H1 (cell line): ENCODE data around the gene CYTH1. TPM values are rescaled to one million over a fixed set of nuclear protein-coding genes. Genes with fewer than 3 reads are reported as not detected.

Source experiments
- CTCF ChIA-PET: fragments of 300-600 bp; sonication (Branson Sonifier 250); formaldehyde crosslinking; loops from one replicate; lab custom pipeline; 2021; ENCODE audit not compliant: partially characterized antibody; lab: Charles Lee
- POLR2A ChIA-PET: fragments of 300-600 bp; sonication (Branson Sonifier 250); formaldehyde crosslinking; loops from one replicate; lab custom pipeline; 2021; ENCODE audit warnings: inconsistent platforms; ENCODE audit not compliant: partially characterized antibody; lab: Charles Lee
- DNase-seq, 2 experiments: peaks; one replicate each; pipeline versions ENCODE4 v3.0.0 to v3.0.0-alpha.2; 2010 to 2022; ENCODE audit warnings: low spot score in 2 of 2, low read depth in 1 of 2, mixed read lengths in 1 of 2
- FAIRE-seq: peaks from 2 replicates; lab custom pipeline; 2011; peaks lifted over from hg19 to GRCh38; lab: Jason Lieb, UNC
- H2AFZ ChIP-seq: 2 replicates; pipeline ENCODE4 v1.8.1; 2012; ENCODE audit warnings: low read length, inconsistent platforms
- H2AK5ac ChIP-seq: 2 replicates; pipeline ENCODE4 v1.6.1; 2013; ENCODE audit warnings: low read depth, low read length
- H2BK120ac ChIP-seq: replicated peaks from 2 replicates; pipeline ENCODE3; 2013; ENCODE audit warnings: low read depth, low read length, inconsistent platforms
- H2BK12ac ChIP-seq: 2 replicates; pipeline ENCODE4 v1.6.1; 2013; ENCODE audit warnings: low read depth, low read length
- H2BK15ac ChIP-seq: 2 replicates; pipeline ENCODE4 v1.6.1; 2013; ENCODE audit warnings: low read length
- H2BK20ac ChIP-seq: 2 replicates; pipeline ENCODE4 v1.6.1; 2013; ENCODE audit warnings: low read length
- H2BK5ac ChIP-seq: 2 replicates; pipeline ENCODE4 v1.6.1; 2013; ENCODE audit warnings: low read depth, low read length
- H3K14ac ChIP-seq: 2 replicates; pipeline ENCODE4 v1.6.1; 2013; ENCODE audit warnings: inconsistent platforms; ENCODE audit not compliant: insufficient read length
- H3K18ac ChIP-seq: 2 replicates; pipeline ENCODE4 v1.6.1; 2013; ENCODE audit warnings: low read length; ENCODE audit errors: extremely low read depth
- H3K23ac ChIP-seq: 2 replicates; pipeline ENCODE4 v1.6.1; 2013; ENCODE audit warnings: inconsistent platforms; ENCODE audit not compliant: insufficient read length
- H3K23me2 ChIP-seq: 2 replicates; pipeline ENCODE4 v1.6.1; 2013; ENCODE audit warnings: low read depth, low read length
- H3K27ac ChIP-seq: 2 replicates; pipeline ENCODE4 v1.6.1; 2011; ENCODE audit warnings: low read depth, low read length, inconsistent platforms
- H3K27me3 ChIP-seq, 4 experiments: replicated peaks in 1 of 4; 1 replicate in 1 of 4; 2 replicates in 3 of 4; pipeline versions ENCODE4 v1.6.1 to v1.8.1; 2011 to 2013; ENCODE audit warnings: low read length in 3 of 4, mild to moderate bottlenecking in 3 of 4, inconsistent platforms in 2 of 4, mixed read lengths in 2 of 4, moderate library complexity in 1 of 4; ENCODE audit not compliant: control insufficient read depth in 3 of 4, insufficient read depth in 3 of 4; ENCODE audit errors: extremely low read depth in 1 of 4
- H3K36me3 ChIP-seq, 4 experiments: 2 replicates each; pipeline versions ENCODE4 v1.6.1 to v1.8.1; 2011 to 2013; ENCODE audit warnings: mild to moderate bottlenecking in 4 of 4, low read length in 3 of 4, moderate library complexity in 2 of 4, control low read depth in 1 of 4, inconsistent platforms in 1 of 4; ENCODE audit not compliant: insufficient read depth in 4 of 4, control insufficient read depth in 2 of 4
- H3K4ac ChIP-seq: replicated peaks from 2 replicates; pipeline ENCODE3; 2013; ENCODE audit warnings: low read length, low read depth, mixed read lengths, inconsistent platforms; ENCODE audit not compliant: insufficient read length
- H3K4me1 ChIP-seq, 4 experiments: replicated peaks in 1 of 4; 1 replicate in 1 of 4; 2 replicates in 3 of 4; pipeline versions ENCODE4 v1.6.1 to v1.8.1; 2011 to 2013; ENCODE audit warnings: low read length in 3 of 4, inconsistent platforms in 2 of 4, mixed read lengths in 1 of 4; ENCODE audit not compliant: insufficient read depth in 4 of 4, control insufficient read depth in 3 of 4
- H3K4me2 ChIP-seq, 2 experiments: 2 replicates each; pipeline versions ENCODE4 v1.6.1 to v1.8.1; 2011 to 2013; ENCODE audit warnings: low read depth in 2 of 2, low read length in 2 of 2, control low read depth in 1 of 2, inconsistent platforms in 1 of 2, mild to moderate bottlenecking in 1 of 2; ENCODE audit not compliant: insufficient read depth in 1 of 2
- H3K4me3 ChIP-seq, 4 experiments: fragments of 200-600, 300-600 bp in 1 of 4; sonication (generic), shearing (Covaris generic), sonication (Bioruptor Twin) in 1 of 4; 2 replicates each; pipeline versions ENCODE4 v1.5.1 to v1.8.1; 2011 to 2016; ENCODE audit warnings: low read length in 4 of 4, low read depth in 3 of 4, control low read depth in 2 of 4, inconsistent platforms in 2 of 4, mild to moderate bottlenecking in 2 of 4, mixed read lengths in 1 of 4, moderate library complexity in 1 of 4; ENCODE audit not compliant: insufficient read depth in 2 of 4; ENCODE audit errors: extremely low read depth in 1 of 4
- H3K56ac ChIP-seq: replicated peaks from 2 replicates; pipeline ENCODE3; 2013; ENCODE audit warnings: low read depth, mild to moderate bottlenecking, mixed read lengths, low read length, inconsistent platforms; ENCODE audit not compliant: insufficient read length
- H3K79me1 ChIP-seq: 2 replicates; pipeline ENCODE4 v1.6.1; 2013; ENCODE audit warnings: low read depth, low read length, control low read depth
- H3K79me2 ChIP-seq, 2 experiments: 2 replicates each; pipeline versions ENCODE4 v1.6.1 to v1.8.1; 2012 to 2013; ENCODE audit warnings: low read length in 2 of 2, mild to moderate bottlenecking in 2 of 2, inconsistent platforms in 1 of 2; ENCODE audit not compliant: insufficient read depth in 2 of 2, control insufficient read depth in 1 of 2
- H3K9ac ChIP-seq, 4 experiments: replicated peaks in 1 of 4; 1 replicate in 1 of 4; 2 replicates in 3 of 4; pipeline versions ENCODE4 v1.6.1 to v1.8.1; 2011 to 2013; ENCODE audit warnings: low read depth in 3 of 4, low read length in 3 of 4, control low read depth in 2 of 4, mild to moderate bottlenecking in 2 of 4, moderate library complexity in 2 of 4, inconsistent platforms in 1 of 4; ENCODE audit errors: extremely low read depth in 1 of 4
- H3K9me3 ChIP-seq, 2 experiments: 2 replicates each; pipeline versions ENCODE4 v1.6.1 to v1.8.1; 2012 to 2013; ENCODE audit warnings: mild to moderate bottlenecking in 2 of 2, moderate library complexity in 2 of 2, control low read depth in 1 of 2, inconsistent platforms in 1 of 2, low read depth in 1 of 2, low read length in 1 of 2, mixed read lengths in 1 of 2; ENCODE audit not compliant: insufficient read depth in 2 of 2
- H4K20me1 ChIP-seq, 2 experiments: replicated peaks in 1 of 2; 2 replicates each; pipeline versions ENCODE3 to v1.8.1; 2011 to 2013; ENCODE audit warnings: inconsistent platforms in 2 of 2, low read length in 2 of 2, mild to moderate bottlenecking in 1 of 2; ENCODE audit not compliant: insufficient read depth in 2 of 2, control insufficient read depth in 1 of 2
- H4K5ac ChIP-seq: 2 replicates; pipeline ENCODE4 v1.6.1; 2013; ENCODE audit warnings: low read length, low read depth, mixed read lengths, inconsistent platforms; ENCODE audit not compliant: insufficient read length
- H4K8ac ChIP-seq: 2 replicates; pipeline ENCODE4 v1.8.0; 2013; ENCODE audit warnings: mild to moderate bottlenecking, moderate library complexity, low read length, inconsistent platforms; ENCODE audit not compliant: insufficient read depth; ENCODE audit errors: extremely low read depth
- H4K91ac ChIP-seq: replicated peaks from 2 replicates; pipeline ENCODE3; 2013; ENCODE audit warnings: low read length, mixed read lengths, inconsistent platforms; ENCODE audit not compliant: insufficient read length
- HDAC2 ChIP-seq, 2 experiments: fragments of 300-600 bp in 1 of 2; sonication (generic) in 1 of 2; IDR thresholded peaks; 2 replicates each; pipeline ENCODE4 v1.6.1; 2011 to 2012; ENCODE audit warnings: low read depth in 2 of 2, low read length in 2 of 2, mild to moderate bottlenecking in 2 of 2, moderate library complexity in 2 of 2, borderline replicate concordance in 1 of 2, inconsistent platforms in 1 of 2
- HDAC6 ChIP-seq: IDR thresholded peaks from one replicate; pipeline ENCODE4 v1.7.1; 2012; ENCODE audit warnings: low read depth, mild to moderate bottlenecking, inconsistent platforms, low read length, moderate library complexity
- JUND ChIP-seq: IDR thresholded peaks from 2 replicates; pipeline ENCODE4 v1.6.1; 2011; ENCODE audit warnings: mild to moderate bottlenecking, improper control_type of control experiment, low read length
- KDM1A ChIP-seq: fragments of 200-600, 300-600 bp; sonication (generic); IDR thresholded peaks from 2 replicates; pipeline ENCODE4 v1.7.1; 2016; ENCODE audit warnings: mild to moderate bottlenecking, low read length, borderline replicate concordance
- KDM4A ChIP-seq: IDR thresholded peaks from one replicate; pipeline ENCODE4 v1.7.1; 2012; ENCODE audit warnings: low read depth, mild to moderate bottlenecking, moderate library complexity, low read length, inconsistent platforms; ENCODE audit not compliant: severe bottlenecking
- POLR2AphosphoS5 ChIP-seq: IDR thresholded peaks from 2 replicates; pipeline ENCODE4 v1.6.1; 2011; ENCODE audit warnings: low read depth, low read length
- RNF2 ChIP-seq: fragments of 200-900, 300-1000 bp; sonication (generic); IDR thresholded peaks from 2 replicates; pipeline ENCODE4 v1.7.1; 2016; ENCODE audit warnings: borderline replicate concordance, low read depth, mild to moderate bottlenecking, antibody characterized with exemption, low read length; ENCODE audit not compliant: poor library complexity, severe bottlenecking; ENCODE audit errors: missing control alignments
- RXRA ChIP-seq: IDR thresholded peaks from 2 replicates; pipeline ENCODE4 v1.6.1; 2011; ENCODE audit warnings: low read depth, mild to moderate bottlenecking, low read length, moderate library complexity; ENCODE audit not compliant: insufficient read depth
- SP4 ChIP-seq: IDR thresholded peaks from 2 replicates; pipeline ENCODE4 v1.6.1; 2012; ENCODE audit warnings: low read length, inconsistent platforms
- TBP ChIP-seq: IDR thresholded peaks from 2 replicates; pipeline ENCODE4 v1.6.1; 2011; ENCODE audit warnings: low read depth, low read length, improper control_type of control experiment
- TEAD4 ChIP-seq: IDR thresholded peaks from 2 replicates; pipeline ENCODE4 v1.6.1; 2012; ENCODE audit warnings: low read depth, low read length, inconsistent platforms, mixed read lengths
- WGBS, 2 experiments: shearing (Covaris generic) in 1 of 2; methylation state at CpG; one replicate each; pipeline versions ENCODE4 v1.1.6 to v1.1.7; 2013 to 2015; ENCODE audit warnings: low lambda C conversion rate in 2 of 2, mixed read lengths in 2 of 2, inconsistent platforms in 1 of 2, low coverage in 1 of 2, missing lambda C conversion rate in 1 of 2; ENCODE audit not compliant: insufficient replicate concordance in 2 of 2, insufficient coverage in 1 of 2, insufficient read length in 1 of 2; ENCODE audit errors: extremely low coverage in 1 of 2, missing lambda C conversion rate in 1 of 2; 5-methylcytosine and 5-hydroxymethylcytosine counted together
- polyA plus RNA-seq, 7 experiments: library from polyadenylated mRNA; depleted of rRNA in 3 of 7; stranded (reverse) in 5 of 7; unstranded in 2 of 7; fragments of >200 nt in 5 of 7; fragments of 200-250 nt in 2 of 7; gene quantifications; 1 replicate in 5 of 7; 2 replicates in 1 of 7; 4 replicates in 1 of 7; pipeline versions ENCODE4 v1.2.1 to v1.2.3, GENCODE V29; 2011 to 2013; ENCODE audit warnings: missing spikeins in 2 of 7, mixed read lengths in 2 of 7
- total RNA-seq: library from RNA; stranded (reverse); fragmentation: NEBNext Ultra II Directional; extraction: Animal tissue kit (Norgen Biotek cat#: 25700); gene quantifications from 2 replicates; pipeline ENCODE4 v1.2.1, GENCODE V29; 2021

Gene CYTH1
- total and polyA plus RNA-seq, 2 of the 8 experiments (the other 6 are each of a cell fraction or from before 2014, with no cell fraction given) = 12.8 to 14.8 TPM

- H3K18ac ChIP-seq = no peak overlapping the region
- H3K14ac ChIP-seq = no peak overlapping the region
- H3K36me3 ChIP-seq = no peaks in the 10 kb centered on the region
- FAIRE-seq = no peak
- H2BK15ac ChIP-seq = no peak overlapping the region
- no peaks in the 10 kb centered on the region for H3K4me1 ChIP-seq
- H4K91ac ChIP-seq = no peak overlapping the region
- whole genome bisulfite sequencing, 2 experiments = 87% methylated on average over 8 of the region's 8 CpGs; no CpG with 5 or more reads in 1 of the 2 experiments
- peaks cover 1% of the 10 kb centered on the region; the same call in 1 of the 2 replicates for H3K23me2 ChIP-seq
- H3K9ac ChIP-seq = no peak overlapping the region
- H2BK20ac ChIP-seq = no peak overlapping the region
- H4K8ac ChIP-seq = no peak overlapping the region
- H3K4me3 ChIP-seq = no peak overlapping the region
- CTCF ChIA-PET = interaction anchor here (1.0 to 1.9 kb wide), 4 partner anchors 22 to 157 kb away, joined by 3 to 5 read pairs (median 4); no protein-coding TSS in a partner anchor
- POLR2A ChIA-PET = interaction anchor here (0.9 kb wide), 1 partner anchor 7 kb away, joined by 3 read pairs; no protein-coding TSS in a partner anchor
- no peak overlapping the region for H3K23ac ChIP-seq
- no peak overlapping the region for H3K4me2 ChIP-seq
- no peak overlapping the region for H2BK120ac ChIP-seq
- no peak overlapping the region for H2BK12ac ChIP-seq
- DNase-seq = no peak
- H2AK5ac ChIP-seq = no peak overlapping the region
- H3K79me2 ChIP-seq = no peaks in the 10 kb centered on the region
- no peak overlapping the region for H3K27ac ChIP-seq
- no peak overlapping the region for H2AFZ ChIP-seq
- H4K20me1 ChIP-seq = no peaks in the 10 kb centered on the region
- H4K5ac ChIP-seq = no peak overlapping the region
- no peaks in the 10 kb centered on the region for H3K9me3 ChIP-seq
- no peak overlapping the region for H3K4ac ChIP-seq
- H3K27me3 ChIP-seq = no peaks in the 10 kb centered on the region
- H3K56ac ChIP-seq = no peak overlapping the region
- H3K79me1 ChIP-seq = no peaks in the 10 kb centered on the region
- H2BK5ac ChIP-seq = no peak overlapping the region
- TF ChIP-seq RNF2 = no peak
- no peak for TF ChIP-seq HDAC6
- TF ChIP-seq TEAD4 = no peak
- no peak for TF ChIP-seq RXRA
- no peak for TF ChIP-seq JUND
- no peak for TF ChIP-seq HDAC2 (IDR thresholded peaks at IDR 0.05; ENCODE audit: borderline replicate concordance in 1 of 2, low read depth in 2 of 2, low read length in 2 of 2)
- TF ChIP-seq KDM4A = no peak
- TF ChIP-seq TBP = no peak
- TF ChIP-seq KDM1A = no peak
- no peak for TF ChIP-seq POLR2AphosphoS5
- TF ChIP-seq SP4 = no peak
Observed at GRCh38 chr17:78644224-78644623, 137.8 kb downstream of the CYTH1 start.
